ENCODE data around the gene CDC7.

DNA sequence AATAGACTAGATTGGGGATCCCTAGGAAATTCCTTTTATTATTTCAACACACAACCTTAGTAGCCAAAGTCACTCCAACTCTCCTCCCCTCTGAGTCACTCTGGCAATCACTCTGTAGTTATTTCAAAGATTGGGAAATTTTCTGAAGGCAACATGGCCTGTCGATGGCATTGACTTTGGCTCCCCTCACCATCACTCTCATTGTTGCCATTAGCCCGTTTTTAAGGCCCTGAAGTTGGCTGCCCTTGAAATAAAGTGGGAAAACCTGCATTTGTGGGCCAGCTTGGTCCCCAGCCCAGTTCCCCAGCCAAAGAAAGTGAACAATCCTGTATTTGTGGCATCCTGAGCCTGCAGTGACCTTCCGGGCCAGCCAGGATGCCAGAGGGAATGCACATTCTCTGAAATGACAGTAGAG lies 52.5 kb downstream of the CDC7 start:
- TF ChIP-seq ZNF274 (IDR thresholded peaks at IDR 0.05; ENCODE audit: low read depth, low read length) (no peak), SUZ12 (IDR thresholded peaks at IDR 0.05; ENCODE audit: extremely low read depth, insufficient read depth, insufficient read length) (no peak)

All from NT2/D1 (cell line).